ENCODE data around the gene NPDC1.

NPDC1 gene

GRCh38 chr9:137014166-137014565 is 31.8 kb downstream of the NPDC1 start:
- TF ChIP-seq RAD21 (IDR thresholded peaks at IDR 0.05; ENCODE audit: low read depth) (no peak), FOXM1 (IDR thresholded peaks at IDR 0.05; ENCODE audit: borderline replicate concordance, low read depth) (no peak)
- TF ChIP-seq, protein P1, sequence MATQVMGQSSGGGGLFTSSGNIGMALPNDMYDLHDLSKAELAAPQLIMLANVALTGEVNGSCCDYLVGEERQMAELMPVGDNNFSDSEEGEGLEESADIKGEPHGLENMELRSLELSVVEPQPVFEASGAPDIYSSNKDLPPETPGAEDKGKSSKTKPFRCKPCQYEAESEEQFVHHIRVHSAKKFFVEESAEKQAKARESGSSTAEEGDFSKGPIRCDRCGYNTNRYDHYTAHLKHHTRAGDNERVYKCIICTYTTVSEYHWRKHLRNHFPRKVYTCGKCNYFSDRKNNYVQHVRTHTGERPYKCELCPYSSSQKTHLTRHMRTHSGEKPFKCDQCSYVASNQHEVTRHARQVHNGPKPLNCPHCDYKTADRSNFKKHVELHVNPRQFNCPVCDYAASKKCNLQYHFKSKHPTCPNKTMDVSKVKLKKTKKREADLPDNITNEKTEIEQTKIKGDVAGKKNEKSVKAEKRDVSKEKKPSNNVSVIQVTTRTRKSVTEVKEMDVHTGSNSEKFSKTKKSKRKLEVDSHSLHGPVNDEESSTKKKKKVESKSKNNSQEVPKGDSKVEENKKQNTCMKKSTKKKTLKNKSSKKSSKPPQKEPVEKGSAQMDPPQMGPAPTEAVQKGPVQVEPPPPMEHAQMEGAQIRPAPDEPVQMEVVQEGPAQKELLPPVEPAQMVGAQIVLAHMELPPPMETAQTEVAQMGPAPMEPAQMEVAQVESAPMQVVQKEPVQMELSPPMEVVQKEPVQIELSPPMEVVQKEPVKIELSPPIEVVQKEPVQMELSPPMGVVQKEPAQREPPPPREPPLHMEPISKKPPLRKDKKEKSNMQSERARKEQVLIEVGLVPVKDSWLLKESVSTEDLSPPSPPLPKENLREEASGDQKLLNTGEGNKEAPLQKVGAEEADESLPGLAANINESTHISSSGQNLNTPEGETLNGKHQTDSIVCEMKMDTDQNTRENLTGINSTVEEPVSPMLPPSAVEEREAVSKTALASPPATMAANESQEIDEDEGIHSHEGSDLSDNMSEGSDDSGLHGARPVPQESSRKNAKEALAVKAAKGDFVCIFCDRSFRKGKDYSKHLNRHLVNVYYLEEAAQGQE (IDR thresholded peaks at IDR 0.05; ENCODE audit: low read depth): no peak

GRCh38 chr9:137013571-137013940 is 32.4 kb downstream of the NPDC1 start:
- TF ChIP-seq ZBTB7A (IDR thresholded peaks at IDR 0.05; ENCODE audit: low read depth) (no peak), TCF12 (IDR thresholded peaks at IDR 0.05; ENCODE audit: low read depth) (no peak), CREB1 (IDR thresholded peaks at IDR 0.05; ENCODE audit: low read depth) (no peak), YY1 (IDR thresholded peaks at IDR 0.05; ENCODE audit: low read depth) (no peak), MAX (IDR thresholded peaks at IDR 0.05) (no peak), CEBPB (IDR thresholded peaks at IDR 0.05) (no peak), FOXM1 (IDR thresholded peaks at IDR 0.05; ENCODE audit: borderline replicate concordance, low read depth) (no peak), EGR1 (IDR thresholded peaks at IDR 0.05) (no peak), EP300 (IDR thresholded peaks at IDR 0.05; ENCODE audit: borderline replicate concordance) (no peak), NFIC (IDR thresholded peaks at IDR 0.05) (no peak), RAD21 (IDR thresholded peaks at IDR 0.05; ENCODE audit: low read depth) (no peak), TEAD4 (IDR thresholded peaks at IDR 0.05) (no peak)
- TF ChIP-seq, protein P1 (IDR thresholded peaks at IDR 0.05; ENCODE audit: low read depth): no peak
- TF ChIP-seq, protein P2, sequence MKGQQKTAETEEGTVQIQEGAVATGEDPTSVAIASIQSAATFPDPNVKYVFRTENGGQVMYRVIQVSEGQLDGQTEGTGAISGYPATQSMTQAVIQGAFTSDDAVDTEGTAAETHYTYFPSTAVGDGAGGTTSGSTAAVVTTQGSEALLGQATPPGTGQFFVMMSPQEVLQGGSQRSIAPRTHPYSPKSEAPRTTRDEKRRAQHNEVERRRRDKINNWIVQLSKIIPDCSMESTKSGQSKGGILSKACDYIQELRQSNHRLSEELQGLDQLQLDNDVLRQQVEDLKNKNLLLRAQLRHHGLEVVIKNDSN (IDR thresholded peaks at IDR 0.05): no peak

DNA sequence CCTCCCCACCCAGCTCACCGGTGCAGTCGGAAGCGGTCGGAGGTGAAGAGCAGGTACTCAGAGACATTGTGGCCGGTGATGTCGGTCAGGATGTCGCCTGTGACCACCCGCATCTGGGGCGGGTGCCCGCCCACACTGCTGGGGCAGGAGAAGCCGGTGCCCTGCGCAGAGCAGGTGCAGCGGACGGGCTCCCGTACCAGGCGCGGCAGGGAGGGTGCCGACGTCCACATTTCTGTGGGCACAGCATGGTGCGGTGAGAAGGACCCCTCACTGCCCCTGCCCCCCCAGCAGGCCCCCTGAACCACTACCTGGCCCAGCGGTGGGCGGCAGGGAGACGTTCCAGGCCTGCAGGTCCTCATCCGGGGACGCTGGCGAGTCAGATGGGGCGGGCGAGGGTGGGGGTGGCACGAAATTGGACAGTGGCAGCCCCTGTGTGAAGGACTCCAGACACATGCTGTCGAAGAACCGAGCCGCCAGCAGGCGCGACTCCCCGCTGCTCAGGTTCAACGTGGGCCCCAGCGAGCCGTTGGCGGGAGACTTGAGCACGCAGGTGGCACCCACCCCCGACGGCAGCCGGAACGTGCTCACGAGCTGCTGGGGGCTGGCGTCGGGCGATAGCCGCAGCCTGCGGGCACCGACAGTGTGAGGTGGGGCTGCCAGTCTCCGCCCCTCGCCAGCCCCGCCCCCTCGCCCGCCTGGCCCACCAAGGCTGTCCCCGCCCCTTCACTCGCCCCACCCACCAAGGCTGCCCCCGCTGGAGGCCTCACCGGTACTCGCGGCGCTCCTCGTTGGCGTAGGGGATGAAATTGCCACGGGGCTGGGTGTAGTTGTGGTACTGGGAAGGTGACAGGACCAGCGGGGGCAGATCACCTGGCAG is 33.0 kb downstream of the NPDC1 start:
- no peak for TF ChIP-seq EP300 (IDR thresholded peaks at IDR 0.05; ENCODE audit: borderline replicate concordance)
- TF ChIP-seq MAX (IDR thresholded peaks at IDR 0.05): peak; percentile 39; the same call in 1 of the 2 replicates
- no peak for TF ChIP-seq CEBPB (IDR thresholded peaks at IDR 0.05)
- TF ChIP-seq, protein P2 (IDR thresholded peaks at IDR 0.05): no peak
- TF ChIP-seq, protein P1 (IDR thresholded peaks at IDR 0.05; ENCODE audit: low read depth): no peak
- no peak for TF ChIP-seq FOXM1 (IDR thresholded peaks at IDR 0.05; ENCODE audit: borderline replicate concordance, low read depth)
- TF ChIP-seq EGR1 (IDR thresholded peaks at IDR 0.05): no peak
- no peak for TF ChIP-seq RAD21 (IDR thresholded peaks at IDR 0.05; ENCODE audit: low read depth)

DNA sequence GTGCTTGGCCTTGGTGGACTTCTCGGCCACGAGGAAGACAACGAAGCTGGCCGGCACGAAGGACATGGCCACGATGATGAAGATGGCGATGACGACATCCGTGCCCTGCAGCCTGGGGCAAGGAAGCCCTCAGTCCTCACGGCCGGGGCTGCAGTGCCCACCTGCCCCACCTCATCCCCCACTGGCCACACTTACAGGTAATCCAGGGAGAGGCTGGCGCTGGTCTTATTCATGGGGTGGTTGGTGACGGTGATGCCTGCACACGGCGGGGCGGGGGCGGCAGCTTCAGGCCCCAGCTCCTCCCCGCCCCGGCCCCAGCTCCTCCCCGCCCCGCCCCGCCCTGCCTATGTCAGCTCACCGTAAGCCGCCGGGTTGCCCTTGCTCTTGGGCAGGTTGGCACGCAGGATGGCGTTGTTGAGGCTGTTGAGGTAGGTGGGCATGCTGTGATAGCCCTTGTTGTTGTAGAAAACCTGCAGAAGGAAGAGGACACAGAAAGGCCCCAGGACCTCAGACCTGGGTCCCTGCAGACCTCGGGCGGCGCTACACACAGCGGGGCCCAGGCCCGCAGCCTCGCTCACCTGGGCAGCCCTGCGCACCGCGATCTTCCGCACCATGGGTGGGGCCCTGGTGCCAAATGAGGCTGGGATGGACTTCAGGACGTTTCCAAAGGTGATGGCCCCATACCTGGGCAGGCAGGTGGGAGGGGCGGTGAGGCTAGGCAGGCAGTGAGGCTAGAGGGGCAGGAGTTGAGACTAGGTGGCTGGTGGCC is 33.9 kb downstream of the NPDC1 start:
- no peak for TF ChIP-seq YY1 (IDR thresholded peaks at IDR 0.05; ENCODE audit: low read depth)
- no peak for TF ChIP-seq EP300 (IDR thresholded peaks at IDR 0.05; ENCODE audit: borderline replicate concordance)
- no peak for TF ChIP-seq NFIC (IDR thresholded peaks at IDR 0.05)
- TF ChIP-seq, protein P2 (IDR thresholded peaks at IDR 0.05): no peak

Measured in Ishikawa (cell line).